ENCODE data around the gene ITIH3.

ITIH3 gene

DNA sequence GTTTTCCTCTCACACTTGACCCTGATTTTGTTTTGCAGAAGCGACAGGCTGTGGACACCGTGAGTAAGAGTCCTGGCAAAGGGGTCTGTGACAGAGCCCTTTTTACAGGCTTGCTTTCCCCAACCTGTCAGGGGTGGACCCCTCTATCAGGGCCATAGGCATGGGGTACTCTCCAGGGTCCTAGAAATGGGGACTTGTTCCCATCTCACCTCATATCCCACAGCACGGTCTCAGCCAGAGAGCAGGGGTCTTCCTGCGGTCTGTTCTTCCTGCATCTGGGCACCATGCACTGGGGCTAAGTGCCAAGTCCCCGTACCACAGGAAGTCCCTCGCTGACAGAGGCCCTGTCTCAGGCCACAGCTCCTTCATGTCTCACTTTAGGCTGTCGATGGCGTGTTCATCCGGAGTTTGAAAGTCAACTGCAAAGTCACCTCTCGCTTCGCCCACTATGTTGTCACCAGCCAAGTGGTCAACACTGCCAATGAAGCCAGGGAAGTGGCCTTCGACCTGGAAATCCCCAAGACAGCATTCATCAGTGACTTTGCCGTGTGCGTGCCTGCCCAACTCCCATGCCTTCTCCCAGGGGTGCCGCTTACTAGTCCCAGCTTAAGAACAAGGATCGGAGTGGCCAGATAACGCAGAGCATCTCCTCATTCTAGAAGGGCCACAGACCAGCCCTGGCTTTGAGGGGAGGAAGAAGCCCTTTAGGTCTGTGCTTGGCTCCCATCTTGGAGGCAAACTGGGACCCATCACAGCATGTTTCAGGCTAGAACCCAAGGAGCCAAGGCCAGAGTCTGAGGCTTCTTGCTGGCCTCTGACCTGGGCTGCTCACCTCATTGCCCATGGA is 16.4 kb upstream of the ITIH3 start:
- intact Hi-C loops (cut with DNase I): no loop called here
- DNase-seq: peak in 2 of 10 donors; percentile 2 to 52

DNA sequence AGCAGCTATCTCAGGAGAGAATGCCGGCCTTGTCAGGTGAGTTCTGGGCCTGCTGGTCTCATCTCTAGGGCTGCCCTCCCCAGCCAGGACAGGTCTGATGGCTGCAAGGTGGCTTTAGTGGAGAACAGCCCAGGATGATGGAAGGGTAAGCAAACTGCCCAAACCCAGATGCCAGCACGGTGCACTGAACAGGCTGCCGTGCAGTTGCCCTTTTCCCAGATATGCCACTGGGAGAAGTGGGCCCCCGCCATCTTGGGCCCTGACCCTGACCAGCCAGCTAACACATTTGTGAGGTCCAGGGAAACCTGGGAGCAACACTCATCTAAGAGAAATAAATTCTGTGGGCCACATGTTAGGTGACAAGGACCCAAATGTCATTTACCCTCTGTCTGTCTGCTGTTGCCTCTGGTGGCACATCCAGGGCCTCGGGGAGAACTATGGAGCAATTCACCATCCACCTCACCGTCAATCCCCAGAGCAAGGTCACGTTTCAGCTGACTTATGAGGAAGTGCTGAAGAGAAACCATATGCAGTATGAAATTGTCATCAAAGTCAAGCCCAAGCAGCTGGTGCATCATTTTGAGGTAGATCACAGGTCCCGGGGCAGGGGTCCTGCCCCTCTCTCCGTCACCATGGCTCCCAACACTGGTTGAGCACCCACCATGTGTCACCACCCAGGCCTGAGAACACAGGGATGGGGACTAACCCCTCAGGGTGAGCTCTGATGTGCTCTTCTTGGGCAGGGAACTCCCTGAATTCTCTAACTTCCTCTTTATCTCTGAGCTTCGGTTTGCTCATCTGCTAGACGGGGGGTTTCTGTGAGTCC is 15.4 kb upstream of the ITIH3 start:
- peak in 2 of 10 donors; percentile 5 to 50 for DNase-seq
- intact Hi-C loops (cut with DNase I): no loop called here

DNA sequence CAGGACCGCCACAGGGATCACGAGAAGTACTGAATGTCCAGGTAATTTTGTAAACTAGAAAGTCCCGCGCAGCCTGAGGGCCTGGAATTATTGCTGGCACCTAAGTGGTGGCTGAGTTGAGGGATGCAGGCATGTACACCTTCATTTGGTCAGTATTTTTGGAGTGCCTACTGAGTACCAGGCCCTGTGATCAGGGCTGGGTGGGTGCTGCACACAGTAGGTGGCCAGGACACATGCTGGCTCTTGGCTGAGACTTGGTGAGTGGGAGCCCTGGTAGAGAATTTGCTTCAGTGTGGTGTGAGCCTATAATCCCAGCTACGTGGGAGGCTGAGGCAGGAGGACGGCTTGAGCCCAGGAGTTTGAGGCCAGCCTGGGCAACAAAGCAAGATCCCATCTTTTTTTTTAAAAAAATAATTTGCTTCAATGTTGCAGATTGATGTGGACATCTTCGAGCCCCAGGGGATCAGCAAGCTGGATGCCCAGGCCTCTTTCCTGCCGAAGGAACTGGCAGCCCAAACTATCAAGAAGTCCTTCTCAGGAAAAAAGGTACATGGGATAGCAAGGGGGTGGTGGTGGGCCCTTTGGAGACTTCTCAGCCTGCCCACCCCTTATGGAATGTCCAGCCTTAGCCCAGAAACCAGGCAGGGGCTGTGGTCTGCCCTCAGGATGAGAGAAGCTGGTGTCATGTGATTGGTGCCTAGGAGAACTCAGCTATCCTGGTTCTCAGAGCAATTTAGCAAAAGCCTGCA is 14.6 kb upstream of the ITIH3 start:
- peak in 3 of 10 donors; percentile 1 to 47 (median 1) for DNase-seq
- intact Hi-C loops (cut with DNase I): no loop called here

DNA sequence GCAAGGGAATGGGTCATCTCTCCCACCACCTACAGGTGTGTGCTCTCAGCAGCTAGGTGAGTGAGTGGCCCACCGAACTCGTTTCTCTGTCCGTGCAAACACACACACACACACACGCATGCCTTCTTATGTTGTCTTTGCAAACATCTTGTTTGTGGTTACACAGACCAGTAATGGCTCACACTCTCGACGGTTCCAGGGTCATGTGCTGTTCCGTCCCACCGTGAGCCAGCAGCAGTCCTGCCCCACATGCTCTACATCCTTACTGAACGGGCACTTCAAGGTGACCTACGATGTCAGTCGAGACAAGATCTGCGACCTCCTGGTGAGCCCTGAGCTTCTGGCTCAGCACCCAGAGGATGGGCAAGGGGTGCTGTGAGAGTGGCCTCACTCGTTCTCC is 12.9 kb upstream of the ITIH3 start:
- DNase-seq: peak in 2 of 10 donors; percentile 2 to 22
- intact Hi-C loops (cut with DNase I): no loop called here

DNA sequence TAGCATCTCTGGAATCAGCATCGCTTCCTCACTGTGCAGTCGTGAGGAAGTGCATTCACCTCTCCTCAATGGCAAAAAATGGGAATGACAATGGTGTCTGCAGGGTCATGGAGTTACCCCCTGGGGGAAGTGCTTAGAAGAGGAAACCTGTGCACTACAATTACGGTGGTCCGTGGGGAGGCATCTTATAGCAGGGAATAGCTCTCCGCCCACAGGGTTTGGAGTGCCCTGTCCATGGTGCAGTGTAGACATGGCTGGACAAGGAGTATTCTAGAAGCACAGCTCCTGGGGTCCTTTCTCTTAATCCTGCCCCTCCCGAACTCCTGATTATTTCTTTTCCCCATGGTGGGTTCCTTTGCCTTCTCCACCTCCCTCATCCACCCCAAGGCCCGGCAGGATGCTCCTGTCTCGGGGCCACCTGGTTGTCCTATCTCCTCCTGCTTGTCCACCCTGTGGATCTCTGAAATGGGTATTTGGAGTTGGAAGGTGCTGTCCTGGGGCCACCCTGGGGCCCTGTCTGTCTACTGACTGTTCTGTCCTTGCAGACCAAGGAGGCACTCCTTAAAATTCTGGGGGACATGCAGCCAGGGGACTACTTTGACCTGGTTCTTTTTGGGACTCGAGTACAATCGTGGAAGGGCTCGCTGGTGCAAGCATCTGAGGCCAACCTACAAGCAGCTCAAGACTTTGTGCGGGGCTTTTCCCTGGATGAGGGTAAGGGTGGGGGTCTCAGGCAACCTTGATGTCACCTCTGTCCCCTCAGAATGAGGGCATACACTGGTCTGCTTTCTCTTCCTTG is 12.0 kb upstream of the ITIH3 start:
- intact Hi-C loops (cut with DNase I): no loop called here
- peak in 3 of 10 donors; percentile 2 to 59 (median 4) for DNase-seq

- intact Hi-C loops (cut with DNase I): no loop called here
- DNase-seq: peak in 2 of 10 donors; percentile 1 to 26
Measured at GRCh38 chr3:52783211-52783555, 11.4 kb upstream of the ITIH3 start.

DNA sequence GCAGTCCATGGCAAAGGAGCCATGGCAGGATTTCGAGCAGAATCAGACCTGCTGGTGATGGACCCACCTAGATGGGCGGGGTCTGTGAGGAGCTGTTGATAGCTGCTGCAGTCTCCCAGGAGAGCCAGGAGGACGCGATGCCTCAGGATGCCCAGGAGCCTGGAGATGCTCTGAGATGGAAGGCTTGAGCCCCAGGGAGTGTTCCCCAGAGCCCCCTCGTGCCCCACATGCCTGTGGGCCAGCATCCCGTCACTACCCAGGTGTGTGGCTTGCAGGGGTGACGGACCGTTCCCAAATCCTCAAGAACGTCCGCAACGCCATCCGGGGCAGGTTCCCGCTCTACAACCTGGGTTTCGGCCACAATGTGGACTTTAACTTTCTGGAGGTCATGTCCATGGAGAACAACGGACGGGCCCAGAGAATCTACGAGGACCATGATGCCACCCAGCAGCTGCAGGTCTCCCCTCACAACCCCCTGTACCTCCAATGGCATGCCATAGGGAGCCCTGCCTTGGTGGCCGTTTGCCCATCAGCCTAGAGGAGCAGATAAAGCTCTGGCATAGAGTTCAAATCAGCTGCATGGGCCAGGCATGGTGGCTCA is 10.5 kb upstream of the ITIH3 start:
- DNase-seq: peak in 3 of 10 donors; percentile 12 to 78 (median 77)
- intact Hi-C loops (cut with DNase I): no loop called here

DNA sequence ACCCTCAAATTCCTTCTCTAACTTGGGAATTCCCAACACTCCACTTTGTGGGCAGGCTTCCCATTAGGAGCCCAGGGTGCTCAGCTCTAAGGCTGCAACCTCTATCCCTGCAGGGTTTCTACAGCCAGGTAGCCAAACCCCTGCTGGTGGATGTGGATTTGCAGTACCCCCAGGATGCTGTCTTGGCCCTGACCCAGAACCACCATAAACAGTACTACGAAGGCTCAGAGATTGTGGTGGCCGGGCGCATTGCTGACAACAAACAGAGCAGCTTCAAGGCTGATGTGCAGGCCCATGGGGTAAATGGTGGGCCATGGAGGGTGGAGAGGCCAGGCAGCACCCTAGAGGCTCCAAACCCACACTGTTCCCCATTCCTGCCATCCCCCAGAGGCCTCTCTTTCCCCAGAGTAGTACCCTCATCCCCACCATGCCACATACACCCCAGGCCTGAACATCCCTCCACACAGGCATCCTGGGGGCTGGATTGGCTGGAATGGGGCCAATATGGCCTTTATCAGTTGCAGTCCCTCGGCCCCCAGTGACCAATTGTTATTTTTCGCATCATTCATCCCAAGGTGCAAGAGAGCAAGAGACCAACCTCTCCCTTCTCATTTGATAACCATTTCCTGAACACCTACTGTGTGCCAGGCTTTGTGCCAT is 9.5 kb upstream of the ITIH3 start:
- DNase-seq: peak in 1 of 10 donors; percentile 7
- intact Hi-C loops (cut with DNase I): no loop called here

GRCh38 chr3:52786330-52787215 is 8.0 kb upstream of the ITIH3 start:
- peak in 3 of 10 donors; percentile 13 to 57 (median 27) for DNase-seq
- intact Hi-C loops (cut with DNase I): no loop called here

DNA sequence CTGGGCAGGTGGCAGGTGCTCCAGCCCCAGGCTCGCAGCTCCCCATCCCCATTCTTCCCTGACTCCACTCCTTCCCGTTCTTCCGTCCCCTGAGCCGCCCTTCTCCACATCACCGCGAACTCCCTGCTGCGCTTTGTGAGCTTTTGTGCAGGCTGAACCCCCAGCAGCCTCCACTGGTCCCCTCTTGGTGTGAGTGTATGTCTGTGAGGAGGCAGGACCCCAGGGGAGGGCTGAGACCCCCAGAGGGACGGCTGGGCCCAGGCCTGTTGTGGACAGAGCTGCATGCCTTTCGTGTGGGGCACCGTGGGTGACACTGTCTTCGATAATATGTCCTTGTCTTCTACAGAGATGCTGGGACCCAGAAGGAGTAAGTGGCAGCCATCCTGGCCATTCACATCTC is 7.3 kb upstream of the ITIH3 start:
- DNase-seq: peak in 4 of 10 donors; percentile 16 to 61 (median 50)

DNA sequence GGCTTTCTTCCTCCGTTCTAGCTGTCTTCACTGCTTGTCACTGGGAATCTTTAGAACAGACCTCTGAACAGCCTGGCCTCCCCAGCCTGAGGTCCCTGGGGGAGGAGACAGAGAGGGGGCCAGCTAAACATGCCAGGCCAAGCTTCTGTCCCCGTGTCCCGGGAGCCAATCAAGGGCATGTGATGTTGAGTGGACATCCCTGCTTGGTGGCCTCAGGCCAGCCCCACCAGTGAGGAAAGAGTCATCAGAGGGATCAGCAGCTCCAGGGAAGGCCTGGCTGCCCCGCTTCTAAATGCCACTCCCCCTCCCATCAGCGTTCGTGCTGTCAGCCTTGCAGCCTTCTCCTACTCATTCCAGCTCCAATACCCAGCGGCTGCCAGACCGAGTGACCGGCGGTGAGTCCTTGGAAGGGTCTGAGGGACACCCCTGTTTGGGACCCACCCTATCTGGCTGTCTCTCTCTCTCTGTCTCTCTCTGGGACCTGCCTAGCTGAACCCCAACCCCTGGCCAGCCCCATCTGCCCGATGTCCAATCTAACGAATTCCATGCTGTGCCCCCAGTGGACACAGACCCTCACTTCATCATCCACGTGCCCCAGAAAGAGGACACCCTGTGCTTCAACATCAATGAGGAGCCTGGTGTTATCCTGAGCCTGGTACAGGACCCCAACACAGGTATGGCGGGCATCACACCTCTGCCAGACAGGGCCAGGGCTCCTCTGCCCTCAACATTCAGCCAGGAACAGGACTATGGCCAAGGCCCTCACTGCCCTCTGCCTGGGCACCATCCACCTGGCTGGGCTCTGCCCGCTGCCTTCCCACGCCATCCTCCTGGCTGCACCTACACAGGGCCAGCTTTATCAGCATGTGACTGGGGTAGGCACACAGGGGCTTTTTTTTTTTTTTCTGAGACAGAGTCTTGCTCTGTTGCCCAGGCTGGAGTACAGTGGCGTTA is 6.6 kb upstream of the ITIH3 start:
- DNase-seq: peak in 4 of 10 donors; percentile 15 to 66 (median 42)

More for the DNA sequence above, 7.3 kb upstream of the ITIH3 start:
- intact Hi-C loops (cut with DNase I): no loop called here

GRCh38 chr3:52788890-52789745 is 5.5 kb upstream of the ITIH3 start:
- intact Hi-C loops (cut with DNase I): no loop called here
- peak in 3 of 10 donors; percentile 22 to 43 (median 42) for DNase-seq

More for the DNA sequence above, 6.6 kb upstream of the ITIH3 start:
- intact Hi-C loops (cut with DNase I): no loop called here

DNA sequence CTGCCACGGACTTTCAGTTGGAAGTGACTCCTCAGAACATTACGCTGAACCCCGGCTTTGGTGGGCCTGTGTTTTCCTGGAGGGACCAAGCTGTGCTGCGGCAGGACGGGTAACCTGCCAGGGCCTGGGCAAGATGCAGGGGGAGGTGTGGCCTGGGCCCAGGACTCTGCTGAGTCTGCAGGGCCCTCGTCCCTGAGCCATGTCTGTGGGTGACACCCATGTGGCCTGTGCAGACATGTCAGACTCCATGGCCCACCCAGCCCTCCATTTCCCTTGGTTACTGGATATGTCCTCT is 4.9 kb upstream of the ITIH3 start:
- peak in 3 of 10 donors; percentile 48 to 73 (median 65) for DNase-seq
- intact Hi-C loops (cut with DNase I): no loop called here

DNA sequence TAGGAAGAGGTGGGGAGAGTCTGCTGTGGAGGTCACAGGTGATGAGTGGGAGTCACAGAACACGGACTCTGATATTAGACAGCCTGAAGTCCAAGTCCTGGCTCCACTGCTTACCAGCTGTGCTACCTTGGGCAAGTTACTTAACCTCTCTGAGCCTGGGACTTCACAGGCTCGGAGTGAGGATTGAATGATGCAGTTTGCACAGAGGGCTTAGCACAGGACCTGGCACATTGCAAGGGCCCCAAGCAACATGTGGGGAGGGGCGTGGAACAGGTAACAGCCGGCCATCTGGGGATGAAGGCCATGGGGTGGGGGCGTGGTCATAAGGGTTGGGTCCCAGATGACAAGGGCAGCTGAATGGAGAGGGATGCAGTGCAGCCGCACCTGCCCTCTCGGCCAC is 4.3 kb upstream of the ITIH3 start:
- peak in 2 of 10 donors; percentile 1 to 21 for DNase-seq
- intact Hi-C loops (cut with DNase I): no loop called here

GRCh38 chr3:52790741-52791140 is 3.9 kb upstream of the ITIH3 start:
- intact Hi-C loops (cut with DNase I): no loop called here

DNA sequence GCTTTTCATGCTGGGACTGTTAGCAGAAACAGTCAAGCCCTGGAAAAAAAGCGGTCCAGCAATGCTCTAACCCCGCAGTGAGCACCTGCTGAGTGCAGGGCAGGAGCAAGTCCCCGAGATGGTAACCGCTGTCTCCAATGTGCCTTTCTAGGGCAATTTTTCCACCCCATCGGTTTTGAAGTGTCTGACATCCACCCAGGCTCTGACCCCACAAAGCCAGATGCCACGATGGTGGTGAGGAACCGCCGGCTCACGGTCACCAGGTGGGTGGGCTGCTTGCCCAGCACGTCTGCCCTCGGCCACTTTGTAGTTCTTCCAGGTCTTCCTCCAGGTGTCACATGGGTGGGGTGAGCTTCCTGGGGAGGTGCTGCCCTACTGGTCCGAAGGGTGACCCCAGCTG is 3.2 kb upstream of the ITIH3 start:
- intact Hi-C loops (cut with DNase I): no loop called here
- DNase-seq: peak in 2 of 10 donors; percentile 37 to 61

More at GRCh38 chr3:52790741-52791140, 3.9 kb upstream of the ITIH3 start:
- DNase-seq: peak in 3 of 10 donors; percentile 38 to 59 (median 44)
